HEK293T (cell line): Measurements from ENCODE around the gene CISTR.

Source experiments
- CTCF ChIA-PET: fragments of 350-600 bp; formaldehyde crosslinking; extraction: SDS; loops from one replicate; lab custom pipeline; 2021; ENCODE audit warnings: antibody characterized with exemption, inconsistent platforms; lab: Yijun Ruan, JAX
- POLR2A ChIA-PET: fragments of 350-600 bp; formaldehyde crosslinking; extraction: SDS; loops from one replicate; lab custom pipeline; 2020; ENCODE audit warnings: antibody characterized with exemption, inconsistent platforms; lab: Yijun Ruan, JAX
- DNase-seq: peaks from one replicate; pipeline ENCODE4 v3.0.0; 2012; ENCODE audit warnings: mixed read lengths; ENCODE audit errors: extremely low spot score
- ARNT ChIP-seq: fragments of 450-650 bp; IDR thresholded peaks from 2 replicates; pipeline ENCODE4 v1.6.1; 2017; ENCODE audit warnings: mild to moderate bottlenecking
- BHLHE40 ChIP-seq: fragments of 450-650 bp; IDR thresholded peaks from 2 replicates; pipeline ENCODE4 v1.6.1; 2016; ENCODE audit warnings: mild to moderate bottlenecking, moderate library complexity, borderline replicate concordance
- CTBP1 ChIP-seq: fragments of 450-650 bp; IDR thresholded peaks from 2 replicates; pipeline ENCODE4 v1.6.1; 2016; ENCODE audit warnings: borderline replicate concordance
- ELF4 ChIP-seq: fragments of 450-650 bp; IDR thresholded peaks from 2 replicates; pipeline ENCODE4 v1.6.1; 2017; ENCODE audit warnings: antibody characterized with exemption
- FOXA1 ChIP-seq: fragments of 450-650 bp; IDR thresholded peaks from 2 replicates; pipeline ENCODE4 v1.6.1; 2016; ENCODE audit warnings: mild to moderate bottlenecking
- FOXK2 ChIP-seq: fragments of 450-650 bp; IDR thresholded peaks from 2 replicates; pipeline ENCODE4 v1.6.1; 2016; ENCODE audit warnings: mild to moderate bottlenecking
- FOXM1 ChIP-seq: fragments of 450-650 bp; IDR thresholded peaks from 2 replicates; pipeline ENCODE4 v1.6.1; 2017; ENCODE audit warnings: mild to moderate bottlenecking, borderline replicate concordance
- HDGF ChIP-seq: fragments of 450-650 bp; IDR thresholded peaks from 2 replicates; pipeline ENCODE4 v1.6.1; 2017; ENCODE audit warnings: antibody characterized with exemption, borderline replicate concordance
- L3MBTL2 ChIP-seq: fragments of 450-650 bp; conservative IDR thresholded peaks from 2 replicates; pipeline ENCODE4 v1.6.1; 2016; ENCODE audit warnings: mild to moderate bottlenecking
- LEF1 ChIP-seq: fragments of 450-650 bp; IDR thresholded peaks from 2 replicates; pipeline ENCODE4 v1.6.1; 2017; ENCODE audit warnings: mild to moderate bottlenecking, borderline replicate concordance
- NFRKB ChIP-seq: fragments of 450-650 bp; IDR thresholded peaks from 2 replicates; pipeline ENCODE4 v1.6.1; 2016; ENCODE audit warnings: mild to moderate bottlenecking, moderate library complexity
- PKNOX1 ChIP-seq: fragments of 450-650 bp; IDR thresholded peaks from 2 replicates; pipeline ENCODE4 v1.6.1; 2016
- SP1 ChIP-seq: fragments of 450-650 bp; IDR thresholded peaks from 2 replicates; pipeline ENCODE4 v1.6.1; 2017
- SUZ12 ChIP-seq: fragments of 450-650 bp; IDR thresholded peaks from 2 replicates; pipeline ENCODE4 v1.6.1; 2016; ENCODE audit warnings: mild to moderate bottlenecking
- TARDBP ChIP-seq: fragments of 450-650 bp; IDR thresholded peaks from 2 replicates; pipeline ENCODE4 v1.6.1; 2016
- ZNF384 ChIP-seq: fragments of 450-650 bp; IDR thresholded peaks from 2 replicates; pipeline ENCODE4 v1.6.1; 2016

The CISTR gene

GRCh38 chr12:53754188-53754585, 2.4 kb upstream of the CISTR start:
- POLR2A ChIA-PET = no interaction called here
- CTCF ChIA-PET = no interaction called here
- no peak for TF ChIP-seq LEF1
- TF ChIP-seq ZNF384 = no peak
- TF ChIP-seq PKNOX1 = no peak
- no peak for TF ChIP-seq L3MBTL2
- no peak for TF ChIP-seq NFRKB
- TF ChIP-seq HDGF = no peak
- TF ChIP-seq ELF4 = no peak
- TF ChIP-seq SP1 = no peak
- TF ChIP-seq FOXA1 = no peak
- TF ChIP-seq SUZ12 = no peak
- no peak for TF ChIP-seq FOXK2
- TF ChIP-seq FOXM1 = no peak
- no peak for TF ChIP-seq TARDBP
- no peak for DNase-seq

GRCh38 chr12:53752621-53753020, 842 bp upstream of the CISTR start:
- ChIA-PET CTCF (interaction anchor here (1.6 to 2.5 kb wide), 2 partner anchors 10 to 19 kb away, joined by 3 to 7 read pairs; no protein-coding TSS in a partner anchor), POLR2A (interaction anchor here (0.9 kb wide), 1 partner anchor 75 kb away, joined by 3 read pairs; no protein-coding TSS in a partner anchor)
- DNase-seq = no peak
- TF ChIP-seq FOXA1 (no peak), NFRKB (no peak), ARNT (no peak), SUZ12 (no peak), ELF4 (no peak)

GRCh38 chr12:53752192-53752601, 418 bp upstream of the CISTR start:
- TF ChIP-seq BHLHE40 (no peak), ARNT (no peak), FOXK2 (no peak), CTBP1 (no peak), PKNOX1 (no peak), NFRKB (no peak), L3MBTL2 (no peak), HDGF (no peak)
- DNase-seq = no peak
- POLR2A ChIA-PET = interaction anchor here (0.6 to 0.9 kb wide), 2 partner anchors 19 to 75 kb away, joined by 3 read pairs; no protein-coding TSS in a partner anchor
- CTCF ChIA-PET = interaction anchor here (1.6 to 2.5 kb wide), 2 partner anchors 9 to 18 kb away, joined by 3 to 7 read pairs; no protein-coding TSS in a partner anchor

GRCh38 chr12:53750812-53751335, 905 bp downstream of the CISTR start:
- CTCF ChIA-PET = interaction anchor here (0.5 to 1.5 kb wide), 2 partner anchors 49 to 419 kb away, joined by 3 read pairs; no protein-coding TSS in a partner anchor
- TF ChIP-seq SP1 (no peak), CTBP1 (no peak), LEF1 (no peak), L3MBTL2 (no peak), ELF4 (no peak), SUZ12 (no peak), ZNF384 (no peak), HDGF (no peak), TARDBP (no peak), PKNOX1 (no peak), NFRKB (no peak), ARNT (no peak), FOXM1 (no peak), FOXK2 (no peak)
- DNase-seq = no peak
- POLR2A ChIA-PET = no interaction called here

GRCh38 chr12:53749986-53750811, 1.6 kb downstream of the CISTR start:
- POLR2A ChIA-PET = no interaction called here
- TF ChIP-seq ZNF384 = no peak
- no peak for TF ChIP-seq FOXA1
- TF ChIP-seq ARNT = no peak
- TF ChIP-seq BHLHE40 = no peak
- no peak for TF ChIP-seq LEF1
- no peak for TF ChIP-seq FOXK2
- TF ChIP-seq TARDBP = no peak
- TF ChIP-seq FOXM1 = no peak
- no peak for TF ChIP-seq PKNOX1
- no peak for TF ChIP-seq ELF4
- no peak for TF ChIP-seq NFRKB
- TF ChIP-seq SUZ12 = no peak
- CTCF ChIA-PET = interaction anchor here (1.5 kb wide), 1 partner anchor 48 kb away, joined by 3 read pairs; no protein-coding TSS in a partner anchor
- no peak for DNase-seq
